Measurements from ENCODE around the gene EIF5A2. TPM values are rescaled to one million over a fixed set of nuclear protein-coding genes. Genes with fewer than 3 reads are reported as not detected.

The EIF5A2 gene
- total and polyA plus RNA-seq, 4 donors: 3.9 to 22.4 (median 17.4) TPM

DNA sequence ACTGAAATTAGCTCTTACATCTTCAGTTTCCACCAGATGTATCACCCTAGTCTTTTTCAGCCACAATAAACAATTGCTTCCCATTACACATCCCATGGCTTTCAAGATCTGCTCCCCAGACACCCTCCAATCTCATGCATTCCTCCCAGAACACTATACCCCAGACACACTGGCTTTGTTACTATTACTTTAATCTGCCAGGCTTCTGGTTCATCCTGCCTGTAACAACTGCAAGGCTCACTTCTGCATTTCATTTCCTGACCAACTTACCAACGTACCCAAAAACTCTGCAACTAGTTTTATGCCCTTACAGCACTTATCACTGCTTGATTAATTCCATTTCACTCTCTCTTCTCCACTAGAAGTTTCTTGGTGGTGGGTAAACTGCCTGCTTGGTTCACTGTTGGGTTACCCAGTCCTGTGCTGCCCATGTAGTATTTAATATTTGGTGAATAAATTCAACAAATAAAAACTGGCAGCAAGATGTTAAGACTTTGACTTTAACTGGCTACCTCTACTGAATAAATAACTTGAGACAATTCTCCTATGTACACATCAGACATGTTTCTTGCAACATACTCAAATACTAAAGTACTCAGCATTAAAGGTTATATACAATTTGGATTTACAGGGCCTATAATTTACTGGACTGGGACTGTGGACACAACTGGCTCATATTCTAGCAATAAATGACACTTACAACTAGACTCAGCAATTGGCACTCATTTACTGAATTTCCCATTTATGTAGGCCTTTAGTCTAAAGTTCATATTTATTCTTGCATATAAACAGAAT lies 41.1 kb downstream of the EIF5A2 start:
- no peak overlapping the region for H3K4me3 ChIP-seq (ENCODE audit: low read length in 2 of 2)
- ATAC-seq (ENCODE audit: low FRiP score) (no peak), DNase-seq (no peak)
- H3K27ac ChIP-seq (ENCODE audit: low read depth in 1 of 2, low read length in 2 of 2): no peak overlapping the region
- H3K36me3 ChIP-seq (ENCODE audit: control insufficient read depth in 1 of 2, insufficient read depth in 2 of 2, low read length in 1 of 2): peaks cover 0 to 4% of the 10 kb centered on the region in 2 donors
- no peaks in the 10 kb centered on the region for H3K27me3 ChIP-seq (ENCODE audit: control insufficient read depth in 1 of 2, insufficient read depth in 2 of 2, low read length in 1 of 2)
- intact Hi-C loops (cut with DNase I): no loop called here
- peaks cover 0 to 2% of the 10 kb centered on the region in 2 donors for H3K4me1 ChIP-seq (ENCODE audit: control insufficient read depth in 1 of 2, insufficient read depth in 2 of 2, low read length in 2 of 2)
- H3K9me3 ChIP-seq (ENCODE audit: control insufficient read depth, low read length): no peaks in the 10 kb centered on the region
- WGBS, 2 donors: 62 to 63% methylated on average over 1 of the region's 1 CpG

DNA sequence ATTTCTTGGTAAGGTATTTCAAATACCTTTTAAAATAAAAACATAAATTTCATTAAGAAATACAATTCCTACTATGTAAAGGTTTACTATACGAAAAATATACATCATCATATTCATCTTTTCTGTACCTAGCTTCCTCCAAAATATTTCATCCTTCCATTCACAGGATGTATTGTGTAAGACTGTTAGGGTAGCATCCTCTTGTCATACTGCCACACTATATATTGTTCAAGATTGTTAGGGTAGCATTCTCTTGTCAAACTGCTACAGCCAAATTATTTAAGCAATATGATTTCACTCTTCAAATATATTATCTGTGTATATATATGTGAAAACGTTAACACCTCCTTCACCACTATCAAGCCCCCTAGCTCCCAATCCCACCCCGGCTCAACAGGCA lies 41.9 kb downstream of the EIF5A2 start:
- Histone ChIP-seq H3K27ac (ENCODE audit: low read depth in 1 of 2, low read length in 2 of 2) (no peak overlapping the region), H3K36me3 (ENCODE audit: control insufficient read depth in 1 of 2, insufficient read depth in 2 of 2, low read length in 1 of 2) (peaks cover 0 to 4% of the 10 kb centered on the region in 2 donors), H3K4me3 (ENCODE audit: low read length in 2 of 2) (no peak overlapping the region), H3K9me3 (ENCODE audit: control insufficient read depth, low read length) (no peaks in the 10 kb centered on the region), H3K4me1 (ENCODE audit: control insufficient read depth in 1 of 2, insufficient read depth in 2 of 2, low read length in 2 of 2) (peaks cover 0 to 2% of the 10 kb centered on the region in 2 donors), H3K27me3 (ENCODE audit: control insufficient read depth in 1 of 2, insufficient read depth in 2 of 2, low read length in 1 of 2) (no peaks in the 10 kb centered on the region)
- ATAC-seq (ENCODE audit: low FRiP score): no peak
- no peak for DNase-seq
- WGBS, 2 donors: 87 to 89% methylated on average over 3 of the region's 3 CpGs
- intact Hi-C loops (cut with DNase I): no loop called here

DNA sequence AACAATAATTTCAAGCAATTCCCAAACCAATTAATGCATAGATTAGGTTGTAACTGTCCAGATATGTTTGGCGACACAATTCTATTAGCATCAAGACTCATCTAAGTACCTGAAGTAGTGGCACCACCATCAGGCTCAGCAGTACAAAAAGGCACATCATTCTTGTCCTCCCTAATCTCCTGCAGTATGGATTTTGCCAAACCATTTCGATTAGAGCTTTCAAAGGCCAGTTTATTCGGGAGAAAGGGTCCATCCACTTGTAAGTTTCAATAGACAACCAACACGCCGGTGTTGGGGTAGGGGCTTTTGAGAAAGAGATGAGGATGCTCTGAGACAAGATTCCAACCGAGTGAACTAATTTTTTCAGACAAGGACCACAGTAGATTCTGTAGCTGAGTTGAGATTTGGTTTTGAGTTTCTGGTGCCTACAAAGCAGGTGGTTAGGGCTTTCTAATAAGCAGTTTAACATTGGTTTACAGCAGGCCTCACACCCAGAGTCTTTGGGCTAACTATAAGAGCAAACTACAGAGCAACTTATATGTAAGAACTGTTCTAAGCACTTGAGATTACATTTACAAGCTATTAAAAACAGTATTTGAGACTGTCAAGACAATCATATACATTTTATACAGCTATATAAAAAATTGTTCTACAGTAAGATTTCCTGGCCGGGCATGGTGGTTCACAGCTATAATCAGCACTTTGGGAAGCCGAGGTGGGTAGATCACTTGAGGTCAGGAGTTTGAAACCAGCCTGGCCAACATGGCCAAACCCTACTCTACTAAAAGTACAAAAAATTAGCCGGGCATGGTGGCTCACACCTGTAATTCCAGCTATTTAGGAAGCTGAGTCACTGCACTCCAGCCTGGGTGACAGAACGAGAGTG lies 43.0 kb downstream of the EIF5A2 start:
- 86 to 88% methylated on average over 10 of the region's 10 CpGs for WGBS, 2 donors
- H3K36me3 ChIP-seq (ENCODE audit: control insufficient read depth in 1 of 2, insufficient read depth in 2 of 2, low read length in 1 of 2): peaks cover 0 to 4% of the 10 kb centered on the region in 2 donors
- H3K9me3 ChIP-seq (ENCODE audit: control insufficient read depth, low read length): no peaks in the 10 kb centered on the region
- no peak overlapping the region for H3K27ac ChIP-seq (ENCODE audit: low read depth in 1 of 2, low read length in 2 of 2)
- ATAC-seq (ENCODE audit: low FRiP score): no peak
- DNase-seq: no peak
- intact Hi-C loops (cut with DNase I): no loop called here
- H3K27me3 ChIP-seq (ENCODE audit: control insufficient read depth in 1 of 2, insufficient read depth in 2 of 2, low read length in 1 of 2): no peaks in the 10 kb centered on the region
- peaks cover 0 to 2% of the 10 kb centered on the region in 2 donors for H3K4me1 ChIP-seq (ENCODE audit: control insufficient read depth in 1 of 2, insufficient read depth in 2 of 2, low read length in 2 of 2)
- H3K4me3 ChIP-seq (ENCODE audit: low read length in 2 of 2): no peak overlapping the region

DNA sequence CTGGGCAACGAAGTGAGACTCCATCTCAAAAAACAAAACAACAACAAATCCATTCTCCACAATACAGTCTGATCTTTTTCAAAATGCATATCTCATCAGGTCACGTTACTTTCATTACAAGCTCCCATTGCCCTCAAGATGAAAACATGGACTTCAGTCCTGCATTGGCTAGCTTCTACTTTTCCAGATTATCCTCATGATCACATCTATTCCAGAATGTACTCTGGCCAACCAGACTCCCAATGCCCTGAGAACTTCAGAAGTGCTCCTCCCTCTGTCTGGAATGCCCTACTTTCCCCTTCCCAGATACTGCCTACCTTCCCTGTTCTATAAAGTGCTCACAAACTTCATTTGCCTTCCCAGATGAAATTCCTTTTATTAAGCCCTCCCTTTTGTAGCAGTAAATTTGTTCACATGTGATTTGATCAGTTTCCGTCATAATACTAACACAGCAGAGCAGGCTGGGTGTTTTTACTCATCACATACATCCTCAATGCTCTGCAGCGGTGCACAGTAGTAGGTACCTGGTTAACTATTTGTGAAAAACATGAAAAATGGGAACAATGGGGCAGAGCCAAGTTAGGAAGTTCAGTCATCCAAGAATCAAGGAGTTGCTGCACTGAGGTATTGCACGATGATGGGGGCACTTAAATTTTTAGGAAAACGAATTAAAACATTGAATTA lies 43.8 kb downstream of the EIF5A2 start:
- ATAC-seq (ENCODE audit: low FRiP score) (no peak), DNase-seq (no peak)
- Histone ChIP-seq H3K27me3 (ENCODE audit: control insufficient read depth in 1 of 2, insufficient read depth in 2 of 2, low read length in 1 of 2) (no peaks in the 10 kb centered on the region), H3K4me1 (ENCODE audit: control insufficient read depth in 1 of 2, insufficient read depth in 2 of 2, low read length in 2 of 2) (peaks cover 0 to 2% of the 10 kb centered on the region in 2 donors), H3K27ac (ENCODE audit: low read depth in 1 of 2, low read length in 2 of 2) (no peak overlapping the region), H3K9me3 (ENCODE audit: control insufficient read depth, low read length) (no peaks in the 10 kb centered on the region), H3K36me3 (ENCODE audit: control insufficient read depth in 1 of 2, insufficient read depth in 2 of 2, low read length in 1 of 2) (peaks cover 0 to 4% of the 10 kb centered on the region in 2 donors), H3K4me3 (ENCODE audit: low read length in 2 of 2) (no peak overlapping the region)
- intact Hi-C loops (cut with DNase I): no loop called here
- 82 to 83% methylated on average over 6 of the region's 6 CpGs for WGBS, 2 donors

DNA sequence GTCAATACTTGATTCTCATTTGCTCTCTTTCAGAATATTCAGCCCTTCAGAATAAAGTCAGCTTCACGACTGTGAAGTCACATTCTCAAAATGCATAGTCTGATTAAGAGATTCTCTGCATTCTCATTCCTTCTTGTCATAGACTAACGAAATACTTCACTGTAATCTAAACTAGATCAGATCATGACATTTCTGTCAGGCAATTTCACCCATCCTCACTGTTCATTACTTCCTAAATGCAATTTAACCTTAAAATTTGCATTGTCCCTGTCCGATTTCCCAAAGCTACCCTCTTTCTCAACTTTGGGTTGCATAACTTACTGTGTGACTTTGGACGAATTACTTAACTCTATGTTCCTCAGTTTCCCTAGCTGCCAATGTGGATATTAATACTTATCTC lies 44.6 kb downstream of the EIF5A2 start:
- WGBS, 2 donors: 83 to 88% methylated on average over 4 of the region's 4 CpGs
- DNase-seq: no peak
- no peaks in the 10 kb centered on the region for H3K27me3 ChIP-seq (ENCODE audit: control insufficient read depth in 1 of 2, insufficient read depth in 2 of 2, low read length in 1 of 2)
- no peak for ATAC-seq (ENCODE audit: low FRiP score)
- H3K4me1 ChIP-seq (ENCODE audit: control insufficient read depth in 1 of 2, insufficient read depth in 2 of 2, low read length in 2 of 2): peaks cover 0 to 2% of the 10 kb centered on the region in 2 donors
- no peaks in the 10 kb centered on the region for H3K9me3 ChIP-seq (ENCODE audit: control insufficient read depth, low read length)
- H3K27ac ChIP-seq (ENCODE audit: low read depth in 1 of 2, low read length in 2 of 2): no peak overlapping the region
- intact Hi-C loops (cut with DNase I): no loop called here
- peaks cover 0 to 4% of the 10 kb centered on the region in 2 donors for H3K36me3 ChIP-seq (ENCODE audit: control insufficient read depth in 1 of 2, insufficient read depth in 2 of 2, low read length in 1 of 2)
- no peak overlapping the region for H3K4me3 ChIP-seq (ENCODE audit: low read length in 2 of 2)

DNA sequence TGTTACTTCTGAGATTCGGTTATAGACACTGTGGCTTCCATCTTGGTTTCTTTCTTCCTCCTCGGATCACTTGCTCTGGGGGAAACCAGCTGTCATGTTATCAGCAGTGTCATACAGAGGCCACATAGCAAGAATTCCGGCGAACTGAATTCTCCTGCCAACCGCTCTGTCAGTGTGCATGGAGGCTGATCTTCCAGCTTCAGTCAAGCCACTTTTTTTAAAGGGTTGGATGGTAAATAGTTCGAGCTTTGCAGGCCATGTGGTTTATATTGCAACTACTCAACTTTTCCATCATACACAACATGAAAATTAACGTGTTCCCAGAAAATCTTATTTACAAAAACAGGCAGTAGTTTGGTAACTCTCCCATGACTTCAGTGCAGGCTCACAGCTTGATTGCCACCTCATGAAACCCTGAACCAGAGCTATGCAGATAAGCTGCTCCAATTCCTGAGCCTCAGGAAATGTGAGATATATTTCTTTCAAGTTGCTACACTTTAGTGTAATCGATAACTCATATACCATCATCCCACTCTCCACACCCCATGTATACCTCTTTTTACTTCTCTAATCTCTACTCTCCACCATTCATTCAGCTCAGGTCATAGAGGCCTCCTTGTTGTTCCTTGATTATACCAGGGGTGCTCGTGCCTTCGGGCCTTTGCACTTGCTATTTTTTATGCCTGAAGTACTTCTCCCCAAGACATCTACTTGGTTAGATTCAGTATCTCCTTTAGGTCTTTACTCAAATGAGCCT lies 45.6 kb downstream of the EIF5A2 start:
- DNase-seq: no peak
- Histone ChIP-seq H3K4me3 (ENCODE audit: low read length in 2 of 2) (no peak overlapping the region), H3K9me3 (ENCODE audit: control insufficient read depth, low read length) (no peaks in the 10 kb centered on the region), H3K27ac (ENCODE audit: low read depth in 1 of 2, low read length in 2 of 2) (no peak overlapping the region), H3K27me3 (ENCODE audit: control insufficient read depth in 1 of 2, insufficient read depth in 2 of 2, low read length in 1 of 2) (no peaks in the 10 kb centered on the region), H3K36me3 (ENCODE audit: control insufficient read depth in 1 of 2, insufficient read depth in 2 of 2, low read length in 1 of 2) (peaks cover 0 to 4% of the 10 kb centered on the region in 2 donors), H3K4me1 (ENCODE audit: control insufficient read depth in 1 of 2, insufficient read depth in 2 of 2, low read length in 2 of 2) (peaks cover 0 to 2% of the 10 kb centered on the region in 2 donors)
- WGBS, 2 donors: 52 to 58% methylated on average over 10 of the region's 10 CpGs
- ATAC-seq (ENCODE audit: low FRiP score): no peak
- intact Hi-C loops (cut with DNase I): no loop called here

DNA sequence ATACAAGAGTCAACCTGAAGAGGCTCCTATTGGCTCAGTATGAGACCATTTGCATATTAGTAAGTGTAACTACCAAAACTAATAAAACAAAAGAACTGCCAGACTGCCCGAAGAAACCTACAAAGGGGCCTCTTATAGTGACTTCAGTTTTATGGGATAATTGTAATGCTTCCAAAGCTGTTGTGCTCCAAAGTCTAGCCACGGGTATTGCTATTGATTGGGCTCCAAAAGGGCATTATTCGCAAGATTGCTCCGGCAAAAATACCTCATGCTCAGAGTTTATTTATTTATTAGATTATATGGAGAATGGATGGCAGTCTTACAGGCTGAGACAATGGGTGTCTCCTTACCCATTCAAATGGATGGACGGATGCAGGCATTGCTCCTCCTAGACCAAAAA lies 49.8 kb downstream of the EIF5A2 start:
- Histone ChIP-seq H3K27me3 (ENCODE audit: control insufficient read depth in 1 of 2, insufficient read depth in 2 of 2, low read length in 1 of 2) (no peaks in the 10 kb centered on the region), H3K36me3 (ENCODE audit: control insufficient read depth in 1 of 2, insufficient read depth in 2 of 2, low read length in 1 of 2) (no peaks in the 10 kb centered on the region), H3K4me1 (ENCODE audit: control insufficient read depth in 1 of 2, insufficient read depth in 2 of 2, low read length in 2 of 2) (no peaks in the 10 kb centered on the region), H3K9me3 (ENCODE audit: control insufficient read depth, low read length) (no peaks in the 10 kb centered on the region), H3K27ac (ENCODE audit: low read depth in 1 of 2, low read length in 2 of 2) (no peak overlapping the region), H3K4me3 (ENCODE audit: low read length in 2 of 2) (no peak overlapping the region)
- WGBS, 2 donors: 89 to 92% methylated on average over 5 of the region's 5 CpGs
- intact Hi-C loops (cut with DNase I): no loop called here
- ATAC-seq (ENCODE audit: low FRiP score) (no peak), DNase-seq (no peak)

DNA sequence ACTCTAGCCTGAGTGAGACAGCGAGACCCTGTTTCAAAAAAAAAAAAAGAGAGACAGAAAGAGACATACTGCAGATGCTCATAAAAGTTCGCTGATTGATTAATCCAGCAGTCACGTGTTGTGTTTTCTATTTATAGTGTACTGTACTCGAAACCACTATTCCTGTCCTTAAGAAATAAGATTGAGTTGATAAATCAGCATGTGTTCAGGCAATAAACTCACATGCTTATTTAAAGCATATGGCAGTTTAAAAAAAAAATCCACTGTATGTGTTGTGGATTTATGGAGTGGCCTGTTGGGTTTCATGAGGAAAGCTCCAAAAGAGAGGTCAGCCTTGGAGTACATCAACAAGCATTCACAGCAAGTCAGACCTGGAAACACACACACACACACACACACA lies 56.1 kb downstream of the EIF5A2 start:
- DNase-seq: no peak
- no peaks in the 10 kb centered on the region for H3K27me3 ChIP-seq (ENCODE audit: control insufficient read depth in 1 of 2, insufficient read depth in 2 of 2, low read length in 1 of 2)
- ATAC-seq (ENCODE audit: low FRiP score): no peak
- intact Hi-C loops (cut with DNase I): no loop called here
- H3K4me3 ChIP-seq (ENCODE audit: low read length in 2 of 2): no peak overlapping the region
- H3K27ac ChIP-seq (ENCODE audit: low read depth in 1 of 2, low read length in 2 of 2): no peak overlapping the region
- no peaks in the 10 kb centered on the region for H3K4me1 ChIP-seq (ENCODE audit: control insufficient read depth in 1 of 2, insufficient read depth in 2 of 2, low read length in 2 of 2)
- no peaks in the 10 kb centered on the region for H3K9me3 ChIP-seq (ENCODE audit: control insufficient read depth, low read length)
- WGBS, 2 donors: 49 to 53% methylated on average over 4 of the region's 4 CpGs
- H3K36me3 ChIP-seq (ENCODE audit: control insufficient read depth in 1 of 2, insufficient read depth in 2 of 2, low read length in 1 of 2): no peaks in the 10 kb centered on the region

Measured in aorta (tissue), 5 donors.